ENCODE measurements around the gene GGA3.

Gene GGA3

GRCh38 chr17:75232786-75233185, 28.6 kb downstream of the GGA3 start:
- Histone ChIP-seq H3K9me3 (ENCODE audit: control insufficient read depth, insufficient read depth, low read length) (no peaks in the 10 kb centered on the region), H3K9me2 (replicated peaks; ENCODE audit: control insufficient read depth, low read length) (no peaks in the 10 kb centered on the region), H3K36me3 (ENCODE audit: control insufficient read depth, low read length) (peaks cover 88% of the 10 kb centered on the region), H3K27me3 (ENCODE audit: control insufficient read depth, low read length) (no peaks in the 10 kb centered on the region), H3K4me1 (ENCODE audit: control insufficient read depth, low read length) (no peaks in the 10 kb centered on the region), H3K27ac (ENCODE audit: low read depth, low read length) (no peak overlapping the region), H3K4me2 (ENCODE audit: low read length) (no peak overlapping the region), H3K4me3 (ENCODE audit: low read length) (no peak overlapping the region), H4K20me1 (ENCODE audit: control insufficient read depth, insufficient read depth, low read depth, low read length) (no peaks in the 10 kb centered on the region), H3K79me2 (ENCODE audit: control insufficient read depth, low read length) (no peaks in the 10 kb centered on the region), H3F3A (ENCODE audit: control insufficient read depth, insufficient read depth) (peaks cover 6% of the 10 kb centered on the region; the same call in 1 of the 2 replicates)
- TF ChIP-seq CTCF (IDR thresholded peaks at IDR 0.05; ENCODE audit: low read depth, low read length, poor library complexity, severe bottlenecking) (no peak), EZH2phosphoT487 (IDR thresholded peaks at IDR 0.05; ENCODE audit: borderline replicate concordance, low read length) (no peak)

DNA sequence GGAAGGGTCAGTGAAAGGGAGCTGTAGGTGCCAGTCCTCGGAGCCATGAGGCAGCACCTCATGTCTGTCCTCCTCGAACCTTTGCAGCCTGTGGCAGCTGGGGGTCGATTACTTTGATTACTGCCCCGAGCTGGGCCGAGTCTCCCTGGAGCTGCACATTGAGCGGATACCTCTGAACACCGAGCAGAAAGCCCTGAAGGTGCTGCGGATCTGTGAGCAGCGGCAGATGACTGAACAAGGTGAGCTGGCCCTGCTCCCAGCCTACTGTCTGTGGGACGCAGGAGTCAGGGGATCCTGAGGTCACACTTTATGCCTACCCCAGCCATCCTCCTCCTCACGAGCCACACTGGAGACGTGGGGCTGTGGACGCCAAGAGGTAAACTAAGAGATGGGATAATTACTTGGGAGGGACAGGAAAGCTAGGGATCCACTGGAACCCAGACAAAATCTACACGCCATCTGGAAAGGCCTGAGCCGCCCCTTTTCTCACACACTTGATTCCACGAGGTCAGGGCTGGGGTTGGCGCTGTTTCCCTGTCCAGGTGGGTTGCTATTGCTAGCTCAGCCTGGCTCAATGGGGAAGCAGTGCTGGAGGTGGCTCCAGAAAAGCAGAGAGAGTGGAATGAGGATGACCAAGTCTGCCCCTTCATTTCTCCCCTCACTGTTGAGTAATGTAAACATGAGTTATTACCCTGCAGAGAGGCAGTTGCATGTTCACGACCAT, 29.5 kb downstream of the GGA3 start:
- Histone ChIP-seq H3K4me2 (ENCODE audit: low read length) (no peak overlapping the region), H3K4me1 (ENCODE audit: control insufficient read depth, low read length) (no peaks in the 10 kb centered on the region), H3K4me3 (ENCODE audit: low read length) (no peak overlapping the region), H3K9me2 (replicated peaks; ENCODE audit: control insufficient read depth, low read length) (no peaks in the 10 kb centered on the region), H3K27me3 (ENCODE audit: control insufficient read depth, low read length) (no peaks in the 10 kb centered on the region), H4K20me1 (ENCODE audit: control insufficient read depth, insufficient read depth, low read depth, low read length) (no peaks in the 10 kb centered on the region), H3K27ac (ENCODE audit: low read depth, low read length) (no peak overlapping the region), H3K9me3 (ENCODE audit: control insufficient read depth, insufficient read depth, low read length) (no peaks in the 10 kb centered on the region), H3K36me3 (ENCODE audit: control insufficient read depth, low read length) (peaks cover 83% of the 10 kb centered on the region), H3K79me2 (ENCODE audit: control insufficient read depth, low read length) (no peaks in the 10 kb centered on the region), H3F3A (ENCODE audit: control insufficient read depth, insufficient read depth) (peaks cover 6% of the 10 kb centered on the region; the same call in 1 of the 2 replicates)
- no peak for TF ChIP-seq EZH2phosphoT487 (IDR thresholded peaks at IDR 0.05; ENCODE audit: borderline replicate concordance, low read length)
- no peak for TF ChIP-seq CTCF (IDR thresholded peaks at IDR 0.05; ENCODE audit: low read depth, low read length, poor library complexity, severe bottlenecking)

DNA sequence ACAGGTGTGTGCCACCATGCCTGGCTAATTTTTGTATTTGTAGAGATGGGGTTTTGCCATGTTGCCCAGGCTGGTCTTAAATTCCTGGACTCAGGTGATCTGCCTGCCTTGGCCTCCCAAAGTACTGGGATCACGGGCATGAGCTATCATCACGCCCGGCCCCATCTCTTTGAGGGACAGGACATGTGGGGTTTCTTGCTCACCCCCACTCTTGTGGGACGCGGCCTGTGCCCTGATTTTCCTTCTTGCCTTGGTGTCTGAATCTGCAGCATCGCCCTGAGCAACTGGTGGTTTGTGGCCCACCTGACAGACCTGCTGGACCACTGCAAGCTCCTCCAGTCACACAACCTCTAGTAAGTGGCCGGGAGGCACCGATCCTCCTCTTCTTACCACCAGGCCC, 30.3 kb downstream of the GGA3 start:
- no peaks in the 10 kb centered on the region for H3K9me3 ChIP-seq (ENCODE audit: control insufficient read depth, insufficient read depth, low read length)
- H3K4me3 ChIP-seq (ENCODE audit: low read length), result no peak overlapping the region
- H4K20me1 ChIP-seq (ENCODE audit: control insufficient read depth, insufficient read depth, low read depth, low read length), result no peaks in the 10 kb centered on the region
- TF ChIP-seq EZH2phosphoT487 (IDR thresholded peaks at IDR 0.05; ENCODE audit: borderline replicate concordance, low read length) (no peak), CTCF (IDR thresholded peaks at IDR 0.05; ENCODE audit: low read depth, low read length, poor library complexity, severe bottlenecking) (no peak)
- peaks cover 6% of the 10 kb centered on the region; the same call in 1 of the 2 replicates for H3F3A ChIP-seq (ENCODE audit: control insufficient read depth, insufficient read depth)
- peaks cover 83% of the 10 kb centered on the region for H3K36me3 ChIP-seq (ENCODE audit: control insufficient read depth, low read length)
- H3K27ac ChIP-seq (ENCODE audit: low read depth, low read length), result no peak overlapping the region
- no peaks in the 10 kb centered on the region for H3K27me3 ChIP-seq (ENCODE audit: control insufficient read depth, low read length)
- H3K9me2 ChIP-seq (replicated peaks; ENCODE audit: control insufficient read depth, low read length), result no peaks in the 10 kb centered on the region
- no peak overlapping the region for H3K4me2 ChIP-seq (ENCODE audit: low read length)
- no peaks in the 10 kb centered on the region for H3K4me1 ChIP-seq (ENCODE audit: control insufficient read depth, low read length)
- H3K79me2 ChIP-seq (ENCODE audit: control insufficient read depth, low read length), result no peaks in the 10 kb centered on the region
